Astrocyte of the cerebellum (primary cell): Measurements from ENCODE around the gene PACRG.
"Not testable (repeated sequence)": the region's sequence is repeated elsewhere in the genome, so short reads cannot be mapped to it uniquely, and the experiment has no call there.

Experiments used
- DNase-seq: peaks from one replicate; pipeline ENCODE4 v3.0.0-alpha.2; 2011; ENCODE audit warnings: low read depth
- H3K4me3 ChIP-seq: 2 replicates; pipeline ENCODE4 v1.5.1; 2011; ENCODE audit warnings: mild to moderate bottlenecking, low read depth, low read length, moderate library complexity
- in situ Hi-C: cut with HindIII; loops from 2 replicates; pipeline ENCODE4 v1.10.0; 2017; ENCODE audit warnings: low sequenced_read_pairs
- TF ChIP-seq, protein P1 (sequence below): IDR thresholded peaks from 2 replicates; pipeline ENCODE4 v1.5.1; 2012; ENCODE audit warnings: low read length, low read depth, moderate library complexity, mild to moderate bottlenecking; ENCODE audit errors: missing control alignments

PACRG gene

DNA sequence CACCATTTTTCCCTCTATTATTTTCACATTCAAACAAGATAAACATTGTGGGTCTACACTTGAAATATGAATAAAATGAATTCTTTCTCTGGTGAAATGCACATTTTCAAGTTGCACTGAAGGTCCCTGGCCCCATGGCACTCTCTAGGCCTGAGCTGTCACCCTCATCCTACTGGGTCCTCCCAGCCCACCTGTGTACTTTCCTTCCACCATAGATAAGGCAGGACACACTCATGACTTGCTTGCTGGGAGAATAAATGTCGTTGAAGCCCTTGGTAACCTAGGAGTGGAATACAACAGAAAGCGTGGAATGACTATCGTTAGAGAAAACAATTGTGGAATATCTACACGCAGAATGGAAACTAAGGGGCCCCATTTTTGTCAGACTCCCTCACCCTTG, 585.8 kb downstream of the PACRG start:
- in situ Hi-C loops: no loop called here
- no peak overlapping the region for H3K4me3 ChIP-seq
- TF ChIP-seq, protein P1, sequence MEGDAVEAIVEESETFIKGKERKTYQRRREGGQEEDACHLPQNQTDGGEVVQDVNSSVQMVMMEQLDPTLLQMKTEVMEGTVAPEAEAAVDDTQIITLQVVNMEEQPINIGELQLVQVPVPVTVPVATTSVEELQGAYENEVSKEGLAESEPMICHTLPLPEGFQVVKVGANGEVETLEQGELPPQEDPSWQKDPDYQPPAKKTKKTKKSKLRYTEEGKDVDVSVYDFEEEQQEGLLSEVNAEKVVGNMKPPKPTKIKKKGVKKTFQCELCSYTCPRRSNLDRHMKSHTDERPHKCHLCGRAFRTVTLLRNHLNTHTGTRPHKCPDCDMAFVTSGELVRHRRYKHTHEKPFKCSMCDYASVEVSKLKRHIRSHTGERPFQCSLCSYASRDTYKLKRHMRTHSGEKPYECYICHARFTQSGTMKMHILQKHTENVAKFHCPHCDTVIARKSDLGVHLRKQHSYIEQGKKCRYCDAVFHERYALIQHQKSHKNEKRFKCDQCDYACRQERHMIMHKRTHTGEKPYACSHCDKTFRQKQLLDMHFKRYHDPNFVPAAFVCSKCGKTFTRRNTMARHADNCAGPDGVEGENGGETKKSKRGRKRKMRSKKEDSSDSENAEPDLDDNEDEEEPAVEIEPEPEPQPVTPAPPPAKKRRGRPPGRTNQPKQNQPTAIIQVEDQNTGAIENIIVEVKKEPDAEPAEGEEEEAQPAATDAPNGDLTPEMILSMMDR: no peak
- DNase-seq: no peak

DNA sequence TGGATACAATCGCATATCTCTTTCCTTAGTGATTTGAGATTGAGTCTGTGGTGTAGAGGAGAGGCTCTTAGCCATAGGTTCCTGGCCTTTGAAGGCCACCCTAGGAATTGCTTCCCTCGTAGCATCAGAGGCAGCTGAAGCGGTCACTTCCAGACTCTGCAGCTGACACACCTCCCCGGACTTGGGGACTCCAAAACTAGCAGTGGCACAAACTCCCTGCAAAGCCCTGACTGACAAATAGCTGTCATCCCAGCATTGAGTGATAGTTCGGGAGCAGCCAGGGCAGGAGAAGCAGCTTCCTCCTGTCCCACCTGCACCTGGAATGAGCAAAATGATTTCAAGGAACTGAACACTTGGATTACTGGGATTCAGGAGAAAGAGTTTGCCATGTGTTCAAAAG, 586.2 kb downstream of the PACRG start:
- TF ChIP-seq, protein P1: no peak
- in situ Hi-C loops: no loop called here
- DNase-seq: no peak
- no peak overlapping the region for H3K4me3 ChIP-seq

DNA sequence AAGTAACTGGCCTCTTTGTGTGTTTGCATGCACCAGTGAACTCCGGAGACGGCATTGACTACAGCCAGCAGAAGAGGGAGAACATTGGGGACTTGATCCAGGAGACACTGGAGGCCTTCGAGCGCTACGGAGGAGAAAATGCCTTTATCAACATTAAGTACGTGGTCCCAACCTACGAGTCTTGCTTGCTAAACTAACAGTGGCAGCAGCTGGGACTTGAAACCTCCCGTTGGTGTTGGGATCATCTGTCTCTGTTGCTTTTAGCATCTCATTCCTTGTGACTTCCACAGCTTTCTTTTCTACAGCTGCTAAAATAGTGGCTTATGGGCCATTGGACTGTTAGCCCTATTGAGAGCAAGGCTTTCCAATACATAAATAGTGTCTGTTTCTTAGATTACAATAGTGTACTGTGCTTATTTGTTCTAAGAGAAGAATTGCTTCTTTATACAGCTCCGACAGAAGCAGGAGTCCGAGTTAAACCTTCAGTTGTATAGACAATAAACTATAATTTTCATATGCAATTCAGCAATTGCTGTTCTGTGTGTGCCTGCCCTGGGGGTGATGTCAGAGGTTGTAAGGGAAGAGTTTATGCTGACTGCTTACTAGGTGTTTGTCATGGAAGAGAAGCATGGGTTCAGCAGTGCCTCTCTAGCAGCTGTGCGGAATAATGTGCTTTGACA, 587.2 kb downstream of the PACRG start:
- H3K4me3 ChIP-seq: no peak overlapping the region
- in situ Hi-C loops: no loop called here
- TF ChIP-seq, protein P1: no peak
- no peak for DNase-seq

DNA sequence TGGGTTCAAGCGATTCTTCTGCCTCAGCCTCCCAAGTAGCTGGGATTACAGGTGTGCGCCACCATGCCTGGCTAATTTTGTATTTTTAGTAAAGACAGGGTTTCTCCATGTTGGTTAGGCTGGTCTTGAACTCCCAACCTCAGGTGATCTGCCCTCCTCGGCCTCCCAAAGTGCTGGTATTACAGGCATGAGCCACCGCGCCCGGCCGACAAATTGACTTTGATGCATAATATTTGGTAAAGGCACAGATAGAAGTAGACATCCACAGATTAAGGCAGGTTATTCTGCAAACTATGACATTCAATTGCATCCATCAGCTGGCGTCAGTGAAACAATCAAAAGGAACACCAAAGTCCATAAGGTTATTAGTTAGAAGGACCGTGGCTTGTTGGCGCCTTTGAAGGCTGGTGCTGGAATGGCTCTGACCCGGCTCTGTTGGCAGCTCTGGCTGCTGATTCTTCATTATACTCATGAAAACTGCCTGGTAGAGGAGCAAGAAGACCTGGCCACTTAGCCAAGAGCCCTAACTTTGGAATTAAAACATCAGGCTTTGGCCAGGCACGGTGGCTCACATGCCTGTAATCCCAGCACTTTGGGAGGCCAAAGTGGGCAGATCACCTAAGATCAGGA, 589.2 kb downstream of the PACRG start:
- in situ Hi-C loops, H3K4me3 ChIP-seq, DNase-seq: not testable (repeated sequence)

DNA sequence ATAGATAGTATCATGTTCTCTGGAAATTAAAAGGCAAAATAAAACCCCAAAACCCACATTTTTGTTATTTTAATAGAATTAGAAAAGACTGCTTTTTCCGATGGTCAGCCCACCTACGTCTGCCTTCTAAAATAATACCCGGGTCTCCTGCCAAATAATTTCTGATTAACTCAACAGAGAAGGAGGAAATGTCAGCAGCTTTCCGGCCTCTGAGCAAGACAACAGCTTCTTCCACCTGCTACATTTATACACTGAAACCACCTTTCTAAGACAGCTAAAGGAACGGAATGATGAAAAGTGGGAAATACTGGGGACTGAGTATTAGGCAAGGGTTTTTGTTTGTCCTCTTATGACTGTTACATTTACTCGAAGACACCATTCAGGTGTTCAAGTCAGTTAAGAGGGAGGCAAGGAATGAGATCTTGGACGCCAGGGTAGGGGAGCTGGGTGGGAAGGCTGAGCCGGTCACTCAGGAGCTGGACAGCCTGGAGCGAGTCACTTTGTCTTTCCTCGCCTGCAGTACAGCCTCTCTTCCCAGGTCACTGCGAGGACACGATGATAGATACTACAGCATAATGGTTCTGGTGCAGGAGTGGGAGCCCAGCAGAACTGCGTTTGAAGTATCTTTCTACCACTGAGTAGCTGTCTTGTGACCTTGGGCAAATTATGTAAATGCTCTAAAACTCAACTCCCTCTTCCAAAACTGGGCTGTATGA, 590.5 kb downstream of the PACRG start:
- no peak overlapping the region for H3K4me3 ChIP-seq
- in situ Hi-C loops: no loop called here
- TF ChIP-seq, protein P1: no peak
- no peak for DNase-seq

DNA sequence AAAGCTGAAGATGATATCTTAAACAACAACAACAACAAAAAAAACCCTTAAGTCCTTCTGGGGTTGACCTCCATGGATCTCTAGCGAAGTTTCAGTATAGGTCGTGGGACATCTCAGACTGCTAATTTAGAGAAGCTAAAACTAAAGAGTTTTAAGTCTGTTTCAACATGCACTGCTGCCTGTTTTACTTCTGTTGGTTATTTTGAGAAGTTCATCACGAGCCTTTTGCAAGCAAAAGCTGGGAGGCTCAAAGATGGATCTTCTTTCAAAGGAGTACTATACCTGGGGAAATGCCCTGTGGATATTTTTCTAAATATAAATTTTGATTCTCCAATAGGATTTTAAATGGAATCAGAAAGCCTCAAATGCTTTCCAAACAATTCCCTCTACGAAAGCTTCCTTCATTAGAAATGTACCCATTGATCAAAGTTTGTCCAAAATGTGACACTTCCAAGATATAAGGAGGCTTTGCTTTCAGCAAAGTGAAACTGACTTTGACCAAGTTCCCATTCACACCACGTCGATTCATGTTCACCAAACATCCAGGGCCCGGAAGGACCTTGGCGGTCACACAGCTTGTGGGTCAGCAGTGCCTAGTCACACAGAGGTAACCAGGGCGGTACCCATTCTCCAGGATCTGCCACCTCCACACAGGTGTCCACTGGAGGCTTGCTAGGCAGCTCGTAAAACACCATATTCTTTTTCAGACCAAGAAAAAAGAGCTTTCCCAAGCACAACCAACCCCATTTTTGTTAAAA, 592.0 kb downstream of the PACRG start:
- no peak for DNase-seq
- in situ Hi-C loops: no loop called here

More for the DNA sequence above, 592.0 kb downstream of the PACRG start:
- TF ChIP-seq, protein P1: no peak
- no peak overlapping the region for H3K4me3 ChIP-seq
